HL-60/S4 (cell line): ENCODE data around the gene SCN10A.

Source experiments
- in situ Hi-C: fragments of 300-500 bp; cut with MboI; formaldehyde crosslinking; loops from 2 replicates; pipeline ENCODE4 v1.14.3; 2022; ENCODE audit warnings: low sequenced_read_pairs

Gene SCN10A

GRCh38 chr3:38653685-38654537 lies 162.1 kb downstream of the SCN10A start:
- in situ Hi-C loops = no loop called here

- in situ Hi-C loops = no loop called here
Observed at GRCh38 chr3:38652934-38653333, 163.1 kb downstream of the SCN10A start.

- in situ Hi-C loops = no loop called here
Observed at GRCh38 chr3:38651153-38651789, 164.7 kb downstream of the SCN10A start.

GRCh38 chr3:38650248-38650951 lies 165.6 kb downstream of the SCN10A start:
- in situ Hi-C loops = no loop called here

GRCh38 chr3:38649500-38650247 lies 166.3 kb downstream of the SCN10A start, which contains the start of gene SCN5A:
SCN5A (minus strand) TSS chr3:38649687; CDS start chr3:38633307, 16,380 bp downstream.
- in situ Hi-C loops = no loop called here

GRCh38 chr3:38648659-38649499 lies 167.1 kb downstream of the SCN10A start:
- in situ Hi-C loops = no loop called here

GRCh38 chr3:38648024-38648658 lies 167.9 kb downstream of the SCN10A start:
- in situ Hi-C loops = no loop called here

- in situ Hi-C loops = no loop called here
Observed at GRCh38 chr3:38647217-38647970, 168.6 kb downstream of the SCN10A start.
